Medulla oblongata (tissue), 1 donor: ENCODE measurements around the gene EIF4EBP3.
"Not testable (repeated sequence)": the region's sequence is repeated elsewhere in the genome, so short reads cannot be mapped to it uniquely, and the experiment has no call there.

Source experiments
- DNase-seq: peaks from one replicate; pipeline ENCODE4 v3.0.0-alpha.2; 2015; ENCODE audit errors: extremely low spot score

The EIF4EBP3 gene

GRCh38 chr5:140576776-140577201 is 29.3 kb downstream of the EIF4EBP3 start:
- peak; percentile 24 for DNase-seq

DNA sequence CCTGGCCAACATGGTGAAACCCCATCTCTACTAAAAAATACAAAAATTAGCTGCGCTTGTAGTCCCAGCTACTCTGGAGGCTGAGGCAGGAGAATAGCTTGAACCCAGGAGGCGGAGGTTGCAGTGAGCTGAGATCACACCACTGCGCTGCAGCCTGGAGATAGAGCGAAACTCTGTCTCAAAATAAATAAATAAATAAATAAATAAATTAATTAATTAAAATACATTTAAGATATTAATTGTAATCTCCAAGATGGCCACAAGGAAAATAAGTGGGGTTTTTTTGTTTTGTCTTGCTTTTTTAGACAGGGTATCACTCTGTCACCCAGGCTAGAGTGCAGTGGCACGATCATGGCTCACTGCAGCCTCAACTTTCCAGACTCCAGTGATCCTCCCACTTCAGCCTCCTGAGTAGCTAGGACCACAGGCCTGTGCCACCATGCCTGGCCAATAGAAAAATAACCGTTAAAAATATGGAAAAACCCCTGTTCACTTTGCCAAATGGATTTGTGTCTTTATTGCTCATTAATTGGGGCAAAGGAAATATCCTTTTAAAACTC is 31.8 kb downstream of the EIF4EBP3 start:
- not testable (repeated sequence) for DNase-seq

DNA sequence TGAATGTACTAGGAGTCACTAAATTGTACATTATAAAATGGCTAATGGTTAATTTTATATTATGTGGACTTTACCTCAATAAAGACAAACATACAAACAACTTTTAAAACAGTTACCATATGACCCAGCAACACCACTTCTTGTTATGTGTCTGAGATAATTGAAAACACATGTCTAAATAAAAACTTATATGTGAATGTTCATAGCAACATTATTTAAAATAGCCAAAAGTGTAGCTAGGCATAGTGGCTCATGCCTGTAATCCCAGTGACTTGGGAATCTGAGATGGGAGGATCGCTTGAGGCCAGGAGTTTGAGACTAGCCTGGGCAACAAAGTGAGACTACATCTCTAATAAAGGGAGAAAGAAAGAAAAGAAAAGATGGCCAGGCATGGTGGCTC is 40.0 kb downstream of the EIF4EBP3 start:
- no peak for DNase-seq

DNA sequence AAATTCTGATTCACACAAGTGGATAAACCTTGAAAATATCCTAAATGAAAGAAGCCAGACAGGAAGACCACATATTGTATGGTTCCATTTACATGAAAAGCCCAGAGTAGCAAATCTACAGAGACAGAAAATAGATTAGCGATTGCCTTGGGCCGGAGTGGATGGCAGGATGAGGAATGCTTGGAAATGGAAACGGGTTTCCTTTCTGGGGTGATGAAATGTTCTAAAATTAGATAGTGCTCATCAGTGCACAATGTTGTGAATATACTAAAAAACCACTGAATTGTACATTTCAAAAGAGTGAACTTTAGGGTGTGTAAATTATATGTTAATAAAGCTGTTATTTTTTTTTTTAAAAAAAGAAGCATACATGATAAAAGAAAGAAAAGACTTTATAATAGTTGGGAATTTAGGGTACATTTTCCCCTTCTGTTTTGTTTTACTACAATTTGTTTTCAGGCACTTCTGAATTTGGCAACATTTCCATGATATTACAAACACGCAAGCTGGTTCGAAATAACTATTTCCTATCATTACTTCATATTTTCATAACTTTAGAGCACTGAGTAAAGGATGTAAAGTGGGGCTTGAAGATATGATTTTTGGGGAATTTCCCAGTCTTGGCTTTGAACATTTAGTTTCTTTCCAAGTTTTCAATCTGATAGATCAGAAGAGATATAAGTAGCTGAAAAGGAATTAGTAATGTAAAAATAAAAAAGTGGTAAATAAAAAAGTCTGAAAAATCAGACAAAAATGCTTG is 41.0 kb downstream of the EIF4EBP3 start:
- DNase-seq, result no peak

DNA sequence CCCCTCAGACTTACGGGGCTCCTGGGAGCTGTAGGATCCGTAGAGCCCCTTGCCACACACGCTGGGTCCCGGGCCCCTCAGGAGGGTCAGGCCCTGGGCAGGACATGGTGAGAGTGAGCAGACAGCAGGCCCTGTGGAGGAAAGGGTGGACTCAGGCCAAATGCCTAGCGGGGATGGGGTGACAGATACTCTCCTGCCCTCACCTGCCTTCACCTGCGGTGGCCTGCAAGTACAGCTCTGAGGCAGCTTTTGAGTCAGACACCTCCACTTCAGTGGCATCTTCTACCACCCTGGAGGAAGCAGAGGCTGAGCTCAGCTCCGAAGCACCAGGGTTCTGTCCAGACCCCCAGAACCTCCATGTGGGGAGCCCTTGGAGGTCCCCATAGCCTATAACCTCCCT is 43.4 kb downstream of the EIF4EBP3 start:
- DNase-seq, result no peak

DNA sequence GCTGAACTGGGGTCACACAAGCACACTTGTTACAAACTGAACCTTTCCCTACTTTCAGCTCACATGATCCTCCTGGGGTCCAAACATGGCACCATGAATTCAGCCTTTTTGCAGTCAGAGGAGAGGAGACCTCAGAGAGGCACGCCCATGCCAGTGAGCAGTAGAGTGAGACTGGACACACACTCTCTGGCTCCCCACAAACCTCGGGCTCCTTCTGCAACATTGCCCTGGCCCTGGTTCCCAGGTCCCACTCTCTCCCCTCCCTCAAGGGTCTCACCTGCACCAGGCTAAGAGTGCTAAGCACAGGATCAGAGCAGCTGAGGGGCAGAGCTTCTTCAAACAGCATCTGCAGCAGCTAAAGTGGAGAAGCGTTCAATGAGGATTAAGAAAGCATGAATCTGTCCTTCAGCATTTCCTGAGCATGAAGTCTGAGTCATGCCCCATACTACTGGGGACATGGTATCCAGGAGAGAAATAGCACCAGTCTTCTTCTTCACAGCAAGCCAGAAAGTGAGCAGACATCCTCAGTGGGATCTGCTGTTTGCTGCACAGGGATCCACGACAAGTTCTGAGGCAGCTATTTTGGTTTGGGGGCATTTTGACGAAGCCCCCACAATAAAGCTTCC is 44.4 kb downstream of the EIF4EBP3 start:
- no peak for DNase-seq

GRCh38 chr5:140593070-140593469 is 45.6 kb downstream of the EIF4EBP3 start:
- DNase-seq, result not testable (repeated sequence)

GRCh38 chr5:140594169-140594568 is 46.7 kb downstream of the EIF4EBP3 start:
- DNase-seq, result no peak

DNA sequence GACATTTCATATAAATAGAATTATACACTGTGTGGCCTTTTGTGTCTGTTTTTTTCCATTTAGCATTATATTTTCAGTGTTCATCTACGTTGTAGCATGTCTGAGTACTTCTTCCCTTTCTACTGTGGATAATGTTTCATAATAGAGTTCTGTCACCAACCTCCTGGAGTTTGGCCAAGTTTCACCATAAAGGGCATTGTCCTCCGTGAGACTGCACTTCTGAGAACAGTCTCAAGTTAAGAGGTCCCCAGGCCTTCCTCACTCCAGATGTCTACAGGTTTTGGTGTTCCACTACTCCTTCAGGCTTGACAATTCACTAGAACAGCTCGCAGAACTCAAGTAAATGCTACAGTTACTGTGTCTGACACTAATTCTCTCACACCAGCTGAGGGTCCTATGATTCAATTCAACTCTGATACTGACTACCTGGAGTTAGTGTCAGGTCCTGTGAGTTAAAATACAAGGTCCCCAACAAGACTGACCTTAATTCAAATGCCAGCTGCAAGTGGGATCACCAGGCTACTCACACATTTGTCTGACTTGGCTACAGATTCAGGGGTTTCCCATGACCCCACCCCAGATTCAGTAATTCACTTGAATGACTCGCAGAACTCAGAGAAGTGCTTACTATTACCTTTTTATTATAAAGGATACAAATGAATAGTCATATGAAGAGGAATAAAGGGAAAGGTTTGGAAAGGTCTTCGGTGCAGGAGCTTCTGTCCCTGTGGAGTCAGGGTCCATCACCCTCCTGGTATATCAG is 48.3 kb downstream of the EIF4EBP3 start:
- DNase-seq, result peak; percentile 89

DNA sequence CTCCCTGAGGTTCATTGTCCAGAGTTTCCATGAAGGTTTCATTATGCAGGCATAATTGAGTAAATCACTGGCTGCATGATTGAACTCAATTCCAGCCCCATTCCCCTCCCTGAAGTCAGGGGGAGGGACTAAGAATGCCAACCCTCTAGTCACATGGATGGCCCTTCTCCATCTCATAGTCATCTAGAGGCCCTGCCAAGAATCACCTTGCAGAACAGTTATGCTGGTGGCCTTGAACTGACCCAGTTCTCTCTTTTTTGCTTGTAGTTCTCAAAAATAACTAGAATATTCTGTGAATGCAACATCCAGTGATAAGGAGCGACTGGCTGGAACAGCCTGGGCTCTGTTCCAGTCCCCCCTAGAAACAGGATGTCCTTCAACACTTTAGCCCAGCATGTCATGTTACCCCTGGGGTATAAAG is 48.9 kb downstream of the EIF4EBP3 start:
- DNase-seq, result peak; percentile 77

DNA sequence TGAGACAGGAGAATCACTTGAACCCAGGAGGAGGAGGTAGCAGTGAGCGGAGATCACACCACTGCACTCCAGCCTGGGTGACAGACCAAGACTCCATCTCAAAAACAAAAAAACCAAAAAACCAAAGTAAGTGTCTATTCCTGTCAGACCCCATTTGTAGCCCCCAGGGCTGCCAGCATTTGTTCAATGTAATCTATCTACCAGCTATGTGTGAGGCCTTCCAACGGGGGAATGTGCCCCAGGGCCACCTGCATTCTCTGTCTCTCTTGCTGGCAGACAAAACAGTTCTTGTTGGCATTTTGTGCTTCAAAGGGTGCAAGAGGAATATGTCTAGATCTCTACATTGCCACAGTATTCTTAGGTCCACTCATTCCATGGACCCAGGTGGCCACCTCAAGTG is 51.4 kb downstream of the EIF4EBP3 start:
- DNase-seq, result no peak
